Activated CD4-positive, alpha-beta T cell treated with anti-CD3 and anti-CD28 coated beads for 36 hours (primary cell): Measurements from ENCODE around the gene GMCL1. TPM values are rescaled to one million over a fixed set of nuclear protein-coding genes. Genes with fewer than 3 reads are reported as not detected.
"Not testable (repeated sequence)": the region's sequence is repeated elsewhere in the genome, so short reads cannot be mapped to it uniquely, and the experiment has no call there.

ENCODE experiments used
- ATAC-seq: fragments of 200-7000 bp; cut with Tn5 transposase; one replicate; pipeline ENCODE4 v1.10.0; 2021; ENCODE audit warnings: mild to moderate bottlenecking, moderate library complexity
- CTCF ChIA-PET: fragments of 350-600 bp; sonication (Branson Sonifier 250); formaldehyde crosslinking; loops from one replicate; lab custom pipeline; 2021; ENCODE audit warnings: antibody characterized with exemption; lab: Charles Lee
- POLR2A ChIA-PET: fragments of 350-600 bp; sonication (Branson Sonifier 250); formaldehyde crosslinking; loops from one replicate; lab custom pipeline; 2021; ENCODE audit warnings: antibody characterized with exemption, inconsistent platforms; lab: Charles Lee
- DNase-seq: peaks from one replicate; pipeline ENCODE4 v3.0.0-alpha.2; 2020
- H3K27ac Mint-ChIP-seq: one replicate; pipeline ENCODE4 v1.8.0; 2021; ENCODE audit warnings: mixed read lengths
- H3K27me3 Mint-ChIP-seq: one replicate; pipeline ENCODE4 v1.8.0; 2021; ENCODE audit warnings: mixed read lengths
- H3K36me3 Mint-ChIP-seq: one replicate; pipeline ENCODE4 v1.8.0; 2021; ENCODE audit warnings: low read depth, mixed read lengths
- H3K4me1 Mint-ChIP-seq: one replicate; pipeline ENCODE4 v1.8.0; 2021; ENCODE audit warnings: mixed read lengths
- H3K4me3 Mint-ChIP-seq: one replicate; pipeline ENCODE4 v1.8.0; 2021; ENCODE audit warnings: mild to moderate bottlenecking, moderate library complexity, mixed read lengths
- H3K9me3 Mint-ChIP-seq: one replicate; pipeline ENCODE4 v1.8.0; 2021; ENCODE audit warnings: low read depth, mixed read lengths
- intact Hi-C, 2 experiments: fragments of 100-400 bp; cut with DNase I in 1 of 2; cut with micrococcal nuclease in 1 of 2; formaldehyde crosslinking; loops; one replicate each; pipeline versions ENCODE4 v1.14.2 to v1.15.1; 2022 to 2024; cut with DNase I, micrococcal nuclease
- total RNA-seq, 2 experiments: library from RNA; stranded (reverse); gene quantifications; one replicate each; pipeline ENCODE4 v1.2.3, GENCODE V29; 2021

The GMCL1 gene
- total RNA-seq, 2 experiments from 2014 or later = 14.5 to 20.3 TPM

GRCh38 chr2:69810550-69810949 is 18.9 kb upstream of the GMCL1 start:
- ChIA-PET POLR2A (no interaction called here), CTCF (interaction anchor here (0.6 to 14.7 kb wide), 2 partner anchors 85 to 207 kb away, joined by 4 to 395 read pairs; no protein-coding TSS in a partner anchor)
- ATAC-seq = no peak
- H3K4me1 Mint-ChIP-seq = no peaks in the 10 kb centered on the region
- no peak for DNase-seq
- no peaks in the 10 kb centered on the region for H3K27me3 Mint-ChIP-seq
- no peaks in the 10 kb centered on the region for H3K9me3 Mint-ChIP-seq
- H3K27ac Mint-ChIP-seq = no peak overlapping the region
- no peak overlapping the region for H3K4me3 Mint-ChIP-seq
- H3K36me3 Mint-ChIP-seq = no peaks in the 10 kb centered on the region
- intact Hi-C loops = no loop called here

GRCh38 chr2:69811018-69811417 is 18.4 kb upstream of the GMCL1 start:
- intact Hi-C loops = no loop called here
- ATAC-seq (no peak), DNase-seq (no peak)
- Mint-ChIP-seq H3K4me1 (no peaks in the 10 kb centered on the region), H3K27me3 (no peaks in the 10 kb centered on the region), H3K27ac (no peak overlapping the region), H3K36me3 (no peaks in the 10 kb centered on the region), H3K9me3 (no peaks in the 10 kb centered on the region), H3K4me3 (no peak overlapping the region)
- CTCF ChIA-PET = interaction anchor here (0.6 to 14.7 kb wide), 5 partner anchors 8 to 208 kb away, joined by 3 to 395 read pairs (median 4); no protein-coding TSS in a partner anchor
- POLR2A ChIA-PET = no interaction called here

GRCh38 chr2:69811591-69811990 is 17.9 kb upstream of the GMCL1 start:
- intact Hi-C loops = no loop called here
- POLR2A ChIA-PET = no interaction called here
- no peak for DNase-seq

GRCh38 chr2:69815717-69816116 is 13.7 kb upstream of the GMCL1 start:
- intact Hi-C loops = loop anchor here (5.0 kb wide), 2 partner anchors 73 to 258 kb away; partner anchors contain the start of gene ANXA4 (in 2 of the 2)
- ATAC-seq = no peak
- no peak for DNase-seq
- CTCF ChIA-PET = interaction anchor here (0.8 to 14.7 kb wide), 26 partner anchors 10 to 470 kb away, joined by 3 to 395 read pairs (median 4); partner anchors contain the start of genes GMCL1, NFU1 and SNRNP27
- no peak overlapping the region for H3K4me3 Mint-ChIP-seq
- no peaks in the 10 kb centered on the region for H3K9me3 Mint-ChIP-seq
- no peaks in the 10 kb centered on the region for H3K27me3 Mint-ChIP-seq
- H3K36me3 Mint-ChIP-seq = no peaks in the 10 kb centered on the region
- H3K27ac Mint-ChIP-seq = no peak overlapping the region
- POLR2A ChIA-PET = interaction anchor here (1.0 to 1.4 kb wide), 2 partner anchors 91 to 308 kb away, joined by 3 read pairs; no protein-coding TSS in a partner anchor
- H3K4me1 Mint-ChIP-seq = peaks cover 4% of the 10 kb centered on the region

More at GRCh38 chr2:69811591-69811990, 17.9 kb upstream of the GMCL1 start:
- H3K4me1 Mint-ChIP-seq = no peaks in the 10 kb centered on the region
- no peak overlapping the region for H3K4me3 Mint-ChIP-seq
- no peak overlapping the region for H3K27ac Mint-ChIP-seq
- H3K27me3 Mint-ChIP-seq = no peaks in the 10 kb centered on the region
- CTCF ChIA-PET = interaction anchor here (0.9 to 14.7 kb wide), 5 partner anchors 8 to 246 kb away, joined by 3 to 395 read pairs (median 3); no protein-coding TSS in a partner anchor
- H3K36me3 Mint-ChIP-seq = no peaks in the 10 kb centered on the region
- no peaks in the 10 kb centered on the region for H3K9me3 Mint-ChIP-seq
- ATAC-seq = no peak

- Mint-ChIP-seq H3K36me3 (no peaks in the 10 kb centered on the region), H3K27me3 (no peaks in the 10 kb centered on the region), H3K4me1 (peaks cover 4% of the 10 kb centered on the region), H3K9me3 (no peaks in the 10 kb centered on the region), H3K4me3 (no peak overlapping the region), H3K27ac (no peak overlapping the region)
- peak; percentile 74 for ATAC-seq
- ChIA-PET POLR2A (interaction anchor here (1.4 kb wide), 1 partner anchor 92 kb away, joined by 3 read pairs; no protein-coding TSS in a partner anchor), CTCF (interaction anchor here (0.6 to 14.7 kb wide), 49 partner anchors 10 to 1101 kb away, joined by 3 to 395 read pairs (median 4); partner anchors contain the start of genes GMCL1, NFU1 and PCYOX1)
- intact Hi-C loops = loop anchor here (1.0 to 5.0 kb wide), 4 partner anchors 75 to 260 kb away; partner anchors contain the start of gene ANXA4 (in 2 of the 2)
- DNase-seq = peak; percentile 82
These were observed 12.4 kb upstream of the GMCL1 start for GRCh38 chr2:69816923-69817542.

- no peak for DNase-seq
- no peak for ATAC-seq
- no peak overlapping the region for H3K27ac Mint-ChIP-seq
- CTCF ChIA-PET = interaction anchor here (0.7 to 14.7 kb wide), 17 partner anchors 9 to 438 kb away, joined by 3 to 395 read pairs (median 4); partner anchors contain the start of gene GMCL1
- H3K9me3 Mint-ChIP-seq = no peaks in the 10 kb centered on the region
- intact Hi-C loops = loop anchor here (1.0 to 5.0 kb wide), 4 partner anchors 76 to 261 kb away; partner anchors contain the start of gene ANXA4 (in 2 of the 2)
- H3K4me1 Mint-ChIP-seq = peaks cover 4% of the 10 kb centered on the region
- no peak overlapping the region for H3K4me3 Mint-ChIP-seq
- POLR2A ChIA-PET = no interaction called here
- H3K27me3 Mint-ChIP-seq = no peaks in the 10 kb centered on the region
- no peaks in the 10 kb centered on the region for H3K36me3 Mint-ChIP-seq
These were observed 11.5 kb upstream of the GMCL1 start for GRCh38 chr2:69817729-69818501.

GRCh38 chr2:69827796-69828540 is 1.5 kb upstream of the GMCL1 start:
- Mint-ChIP-seq H3K4me3 (peak overlapping the region; percentile 83), H3K27ac (peak overlapping the region; percentile 94), H3K27me3 (no peaks in the 10 kb centered on the region), H3K36me3 (peaks cover 16% of the 10 kb centered on the region), H3K4me1 (peaks cover 37% of the 10 kb centered on the region), H3K9me3 (no peaks in the 10 kb centered on the region)
- intact Hi-C loops = loop anchor here in 1 of 2 experiments (2.0 to 5.0 kb wide), 3 partner anchors 56 to 391 kb away; partner anchors contain the start of gene NFU1
- POLR2A ChIA-PET = no interaction called here
- no peak for ATAC-seq
- DNase-seq = no peak
- CTCF ChIA-PET = interaction anchor here (0.7 to 6.8 kb wide), 10 partner anchors 11 to 263 kb away, joined by 3 to 38 read pairs (median 3); partner anchors contain the start of genes MXD1 and SNRNP27

GRCh38 chr2:69828938-69829255 is 563 bp upstream of the GMCL1 start:
- peak overlapping the region; percentile 83 for H3K4me3 Mint-ChIP-seq
- POLR2A ChIA-PET = interaction anchor here (0.6 kb wide), 2 partner anchors 67 to 295 kb away, joined by 3 to 4 read pairs; no protein-coding TSS in a partner anchor
- H3K36me3 Mint-ChIP-seq = peaks cover 20% of the 10 kb centered on the region
- no peaks in the 10 kb centered on the region for H3K9me3 Mint-ChIP-seq
- CTCF ChIA-PET = interaction anchor here (0.7 to 6.8 kb wide), 6 partner anchors 12 to 264 kb away, joined by 3 to 38 read pairs (median 4); partner anchors contain the start of gene MXD1
- DNase-seq = no peak
- peak; percentile 1 for ATAC-seq
- intact Hi-C loops = loop anchor here in 1 of 2 experiments (1.0 to 5.0 kb wide), 13 partner anchors 57 to 464 kb away; partner anchors contain the start of genes AAK1, GFPT1, NFU1 and PCBP1
- no peaks in the 10 kb centered on the region for H3K27me3 Mint-ChIP-seq
- peak overlapping the region; percentile 94 for H3K27ac Mint-ChIP-seq
- H3K4me1 Mint-ChIP-seq = peaks cover 44% of the 10 kb centered on the region

GRCh38 chr2:69830045-69830905 is 815 bp downstream of the GMCL1 start:
- POLR2A ChIA-PET = no interaction called here

GRCh38 chr2:69830906-69831241 is 1.4 kb downstream of the GMCL1 start:
- DNase-seq, H3K9me3 Mint-ChIP-seq, H3K27me3 Mint-ChIP-seq, POLR2A ChIA-PET, intact Hi-C loops, ATAC-seq: not testable (repeated sequence)
- H3K4me3 Mint-ChIP-seq = peak overlapping the region; percentile 83
- peaks cover 25% of the 10 kb centered on the region for H3K36me3 Mint-ChIP-seq
- CTCF ChIA-PET = interaction anchor here (0.7 to 2.0 kb wide), 3 partner anchors 21 to 107 kb away, joined by 3 to 10 read pairs (median 3); no protein-coding TSS in a partner anchor
- H3K4me1 Mint-ChIP-seq = peaks cover 63% of the 10 kb centered on the region
- H3K27ac Mint-ChIP-seq = peak overlapping the region; percentile 75

More at GRCh38 chr2:69830045-69830905, 815 bp downstream of the GMCL1 start:
- CTCF ChIA-PET = interaction anchor here (0.7 to 2.0 kb wide), 3 partner anchors 20 to 106 kb away, joined by 3 to 10 read pairs (median 3); no protein-coding TSS in a partner anchor
- Mint-ChIP-seq H3K4me1 (peaks cover 57% of the 10 kb centered on the region), H3K27me3 (no peaks in the 10 kb centered on the region), H3K4me3 (peak overlapping the region; percentile 83), H3K36me3 (peaks cover 24% of the 10 kb centered on the region), H3K27ac (peak overlapping the region; percentile 75), H3K9me3 (no peaks in the 10 kb centered on the region)
- intact Hi-C loops = no loop called here
- DNase-seq (peak; percentile 67), ATAC-seq (peak; percentile 24)
